ENCODE measurements around the gene SLC31A1. TPM values are rescaled to one million over a fixed set of nuclear protein-coding genes. Genes with fewer than 3 reads are reported as not detected.

The SLC31A1 gene
- total RNA-seq, 4 donors from 2014 or later: 2.9 to 5.6 (median 4.3) TPM

DNA sequence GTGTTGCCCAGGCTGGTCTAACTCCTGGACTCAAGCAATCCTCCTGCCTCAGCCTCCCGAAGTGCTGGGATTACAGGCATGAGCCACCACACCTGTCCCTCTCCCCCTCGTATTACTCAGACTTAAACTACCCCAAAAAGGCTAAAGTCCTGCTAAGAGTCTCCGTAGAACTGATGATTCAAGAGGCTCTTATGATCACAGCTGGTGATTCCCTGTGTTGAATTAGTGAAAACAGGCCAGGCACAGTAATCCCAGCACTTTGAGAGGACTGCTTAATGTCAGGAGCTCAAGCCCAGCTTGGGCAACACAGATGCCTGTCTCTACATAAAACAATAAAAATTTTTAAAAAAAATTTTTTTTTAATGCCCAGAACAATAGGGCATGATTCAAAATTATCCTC lies 44.8 kb downstream of the SLC31A1 start:
- intact Hi-C loops (cut with DNase I; ENCODE audit: low total_unique reads): no loop called here
- H3K27me3 ChIP-seq: no peaks in the 10 kb centered on the region
- no peak overlapping the region for H3K27ac ChIP-seq
- H3K4me3 ChIP-seq: no peak overlapping the region
- in situ Hi-C loops (cut with MboI; ENCODE audit: low sequenced_read_pairs in 4 of 4): loop anchor here in 1 of 4 donors (25.0 kb wide), 1 partner anchor 396 kb away; no protein-coding TSS in a partner anchor
- ATAC-seq: no peak
- H3K36me3 ChIP-seq: peaks cover 0 to 52% of the 10 kb centered on the region in 2 donors
- H3K9me3 ChIP-seq: no peaks in the 10 kb centered on the region
- no peaks in the 10 kb centered on the region for H3K4me1 ChIP-seq
- no peak for DNase-seq
- TF ChIP-seq CTCF (IDR thresholded peaks at IDR 0.05 in 4 of 5, conservative IDR thresholded peaks at IDR 0.05 in 1 of 5) (no peak), POLR2A (IDR thresholded peaks at IDR 0.05) (no peak)

DNA sequence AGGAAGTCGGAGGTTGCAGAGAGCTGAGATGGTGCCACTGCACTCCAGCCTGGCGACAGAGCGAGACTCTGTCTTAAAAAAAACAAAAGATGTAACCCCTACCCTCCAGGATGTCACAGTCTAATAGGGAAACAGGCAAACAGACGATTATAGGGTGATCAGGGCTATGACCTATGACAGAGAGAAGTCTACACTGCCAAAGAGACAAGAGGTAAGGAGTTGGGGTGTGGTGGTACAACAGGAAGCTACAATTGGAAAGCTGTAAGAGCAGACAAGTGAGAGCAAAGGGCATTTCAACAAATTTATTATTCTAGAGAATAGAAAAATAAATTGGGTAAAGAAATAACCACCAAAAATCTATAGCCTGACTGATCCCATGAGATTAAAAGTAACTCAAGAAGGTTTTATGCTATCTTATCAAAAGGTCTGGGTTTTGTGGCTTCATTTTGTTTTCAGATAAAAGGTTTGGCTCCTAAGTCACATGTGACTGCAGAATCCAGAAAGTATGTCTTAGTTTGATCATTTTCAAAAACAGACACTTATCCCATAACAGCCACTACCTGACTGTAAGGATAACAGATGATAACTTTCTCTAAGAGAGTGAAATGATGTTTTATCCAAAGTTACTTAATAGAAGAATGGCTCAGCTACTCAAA lies 46.7 kb downstream of the SLC31A1 start:
- intact Hi-C loops (cut with DNase I; ENCODE audit: low total_unique reads) (no loop called here), in situ Hi-C loops (cut with MboI; ENCODE audit: low sequenced_read_pairs in 4 of 4) (loop anchor here in 1 of 4 donors (25.0 kb wide), 1 partner anchor 394 kb away; no protein-coding TSS in a partner anchor)
- H3K27me3 ChIP-seq: no peaks in the 10 kb centered on the region
- H3K4me3 ChIP-seq: no peak overlapping the region
- no peaks in the 10 kb centered on the region for H3K9me3 ChIP-seq
- H3K27ac ChIP-seq: no peak overlapping the region
- H3K36me3 ChIP-seq: peaks cover 0 to 56% of the 10 kb centered on the region in 2 donors
- TF ChIP-seq CTCF (IDR thresholded peaks at IDR 0.05 in 4 of 5, conservative IDR thresholded peaks at IDR 0.05 in 1 of 5) (no peak), POLR2A (IDR thresholded peaks at IDR 0.05) (no peak)
- ATAC-seq: no peak
- DNase-seq: no peak
- H3K4me1 ChIP-seq: peaks cover 0 to 6% of the 10 kb centered on the region in 2 donors

DNA sequence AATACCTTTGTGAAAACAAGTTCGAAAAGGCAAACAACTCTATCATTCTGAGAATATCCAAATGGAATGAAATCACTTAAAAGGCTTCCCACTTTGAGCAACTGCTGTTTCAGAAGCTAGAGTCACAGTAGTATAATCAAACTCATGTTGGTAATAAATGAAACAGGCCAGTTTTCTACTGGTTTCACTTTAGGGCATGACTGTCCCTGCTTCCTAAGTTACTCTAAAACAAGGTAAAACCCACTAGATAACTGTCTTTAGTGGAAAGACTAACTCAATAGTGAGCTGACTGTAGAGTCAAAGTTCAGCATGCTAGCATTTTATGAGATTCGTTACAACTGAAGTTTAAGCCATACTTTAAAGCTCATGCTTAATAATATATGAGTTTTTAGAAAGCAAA lies 48.0 kb downstream of the SLC31A1 start:
- ATAC-seq (no peak), DNase-seq (no peak)
- intact Hi-C loops (cut with DNase I; ENCODE audit: low total_unique reads) (no loop called here), in situ Hi-C loops (cut with MboI; ENCODE audit: low sequenced_read_pairs in 4 of 4) (loop anchor here in 1 of 4 donors (25.0 kb wide), 1 partner anchor 393 kb away; no protein-coding TSS in a partner anchor)
- TF ChIP-seq POLR2A (IDR thresholded peaks at IDR 0.05): no peak
- no peak for TF ChIP-seq CTCF (IDR thresholded peaks at IDR 0.05 in 4 of 5, conservative IDR thresholded peaks at IDR 0.05 in 1 of 5)
- Histone ChIP-seq H3K4me1 (peaks cover 5 to 10% of the 10 kb centered on the region in 2 donors), H3K27me3 (no peaks in the 10 kb centered on the region), H3K36me3 (peaks cover 0 to 56% of the 10 kb centered on the region in 2 donors), H3K9me3 (no peaks in the 10 kb centered on the region), H3K4me3 (no peak overlapping the region), H3K27ac (no peak overlapping the region)

GRCh38 chr9:113269871-113270270 lies 48.5 kb downstream of the SLC31A1 start:
- no peak overlapping the region for H3K27ac ChIP-seq
- no peaks in the 10 kb centered on the region for H3K27me3 ChIP-seq
- H3K4me1 ChIP-seq: peaks cover 6 to 12% of the 10 kb centered on the region in 2 donors
- no peaks in the 10 kb centered on the region for H3K9me3 ChIP-seq
- H3K36me3 ChIP-seq: peaks cover 0 to 56% of the 10 kb centered on the region in 2 donors
- no peak overlapping the region for H3K4me3 ChIP-seq
- no peak for TF ChIP-seq CTCF (IDR thresholded peaks at IDR 0.05 in 4 of 5, conservative IDR thresholded peaks at IDR 0.05 in 1 of 5)
- TF ChIP-seq POLR2A (IDR thresholded peaks at IDR 0.05): no peak
- in situ Hi-C loops (cut with MboI; ENCODE audit: low sequenced_read_pairs in 4 of 4) (loop anchor here in 3 of 4 donors (5.0 to 25.0 kb wide), 5 partner anchors 55 to 392 kb away; partner anchors contain the start of gene ALAD (in 2 of the 3)), intact Hi-C loops (cut with DNase I; ENCODE audit: low total_unique reads) (loop anchor here (5.0 to 10.0 kb wide), 3 partner anchors 215 to 1785 kb away; partner anchors contain the start of genes ECPAS and ZFP37)
- ATAC-seq (no peak), DNase-seq (no peak)
